Neuronal stem cell (in vitro differentiated cells): ENCODE data around the gene UBL3.

Experiments used
- DNase-seq: peaks from one replicate; pipeline ENCODE4 v3.0.0-alpha.2; 2013; ENCODE audit warnings: low spot score
- H2AFZ ChIP-seq: one replicate; pipeline ENCODE4 v1.6.1; 2013; ENCODE audit warnings: mild to moderate bottlenecking, low read length, inconsistent platforms
- H2AK5ac ChIP-seq: 2 replicates; pipeline ENCODE4 v1.6.1; 2013; ENCODE audit warnings: low read depth, mild to moderate bottlenecking, inconsistent platforms, low read length, moderate library complexity, mixed read lengths
- H2BK120ac ChIP-seq: 2 replicates; pipeline ENCODE4 v1.6.1; 2013; ENCODE audit warnings: low read depth, mild to moderate bottlenecking, inconsistent platforms, low read length, moderate library complexity, mixed read lengths
- H2BK12ac ChIP-seq: one replicate; pipeline ENCODE4 v1.6.1; 2013; ENCODE audit warnings: low read length, inconsistent platforms
- H2BK15ac ChIP-seq: 2 replicates; pipeline ENCODE4 v1.6.1; 2013; ENCODE audit warnings: mild to moderate bottlenecking, low read length, inconsistent platforms, mixed read lengths
- H2BK5ac ChIP-seq: one replicate; pipeline ENCODE4 v1.6.1; 2013; ENCODE audit warnings: inconsistent platforms, mild to moderate bottlenecking, low read length, moderate library complexity
- H3K14ac ChIP-seq: one replicate; pipeline ENCODE4 v1.6.1; 2013; ENCODE audit warnings: low read length, inconsistent platforms
- H3K18ac ChIP-seq: 2 replicates; pipeline ENCODE4 v1.6.1; 2013; ENCODE audit warnings: low read length, inconsistent platforms
- H3K23ac ChIP-seq: 2 replicates; pipeline ENCODE4 v1.6.1; 2013; ENCODE audit warnings: low read depth, mild to moderate bottlenecking, mixed read lengths, low read length, inconsistent platforms; ENCODE audit not compliant: poor library complexity
- H3K27ac ChIP-seq: replicated peaks from 3 replicates; pipeline ENCODE4 v1.5.1; 2013; ENCODE audit warnings: low read length, inconsistent platforms
- H3K27me3 ChIP-seq, 3 experiments: 2 replicates each; pipeline ENCODE4 v1.6.1; 2013; ENCODE audit warnings: low read length in 3 of 3, mild to moderate bottlenecking in 2 of 3, inconsistent platforms in 1 of 3, low read depth in 1 of 3, mixed read lengths in 1 of 3, moderate library complexity in 1 of 3; ENCODE audit not compliant: control insufficient read depth in 3 of 3, insufficient read depth in 3 of 3
- H3K36me3 ChIP-seq, 2 donors: replicated peaks in 1 of 2; 2 replicates each; pipeline ENCODE4 v1.6.1; 2013; ENCODE audit warnings: low read length in 2 of 2; ENCODE audit not compliant: control insufficient read depth in 2 of 2, insufficient read depth in 2 of 2
- H3K4ac ChIP-seq: 2 replicates; pipeline ENCODE4 v1.6.1; 2013; ENCODE audit warnings: inconsistent platforms, mild to moderate bottlenecking, low read length, moderate library complexity
- H3K4me1 ChIP-seq, 2 donors: 1 replicate in 1 of 2; 2 replicates in 1 of 2; pipeline ENCODE4 v1.6.1; 2013; ENCODE audit warnings: low read length in 2 of 2, low read depth in 1 of 2; ENCODE audit not compliant: control insufficient read depth in 2 of 2, insufficient read depth in 1 of 2
- H3K4me2 ChIP-seq: one replicate; pipeline ENCODE4 v1.6.1; 2013; ENCODE audit warnings: mild to moderate bottlenecking, low read length, inconsistent platforms; ENCODE audit not compliant: insufficient read depth, poor library complexity, severe bottlenecking
- H3K4me3 ChIP-seq, 2 donors: 2 replicates each; pipeline ENCODE4 v1.5.1; 2013; ENCODE audit warnings: low read length in 2 of 2, mild to moderate bottlenecking in 2 of 2, inconsistent platforms in 1 of 2, moderate library complexity in 1 of 2
- H3K79me1 ChIP-seq: one replicate; pipeline ENCODE4 v1.6.1; 2013; ENCODE audit warnings: low read depth, mild to moderate bottlenecking, inconsistent platforms, low read length, moderate library complexity
- H3K9ac ChIP-seq: one replicate; pipeline ENCODE4 v1.6.1; 2013; ENCODE audit warnings: mild to moderate bottlenecking, low read depth, low read length, inconsistent platforms; ENCODE audit not compliant: poor library complexity
- H3K9me3 ChIP-seq, 2 donors: replicated peaks in 1 of 2; 2 replicates each; pipeline versions ENCODE3 to v1.6.1; 2013; ENCODE audit warnings: low read length in 2 of 2, mild to moderate bottlenecking in 2 of 2, inconsistent platforms in 1 of 2, low read depth in 1 of 2, mixed read lengths in 1 of 2, moderate library complexity in 1 of 2; ENCODE audit not compliant: control insufficient read depth in 2 of 2, insufficient read depth in 1 of 2
- H4K8ac ChIP-seq: one replicate; pipeline ENCODE4 v1.6.1; 2013; ENCODE audit warnings: low read depth, mild to moderate bottlenecking, inconsistent platforms, low read length, moderate library complexity
- H4K91ac ChIP-seq: one replicate; pipeline ENCODE4 v1.6.1; 2013; ENCODE audit warnings: low read length, low read depth, mild to moderate bottlenecking, inconsistent platforms; ENCODE audit not compliant: poor library complexity
- WGBS, 2 donors: extraction: QIAGEN DNeasy Blood & Tissue Kit; methylation state at CpG; one replicate each; pipeline ENCODE4 v1.1.7; 2013; ENCODE audit warnings: missing lambda C conversion rate in 2 of 2, mixed read lengths in 1 of 2; ENCODE audit not compliant: insufficient read length in 2 of 2, insufficient replicate concordance in 1 of 2; ENCODE audit errors: extremely low coverage in 2 of 2; 5-methylcytosine and 5-hydroxymethylcytosine counted together

Gene UBL3

GRCh38 chr13:29868581-29868980, 18.2 kb upstream of the UBL3 start:
- Histone ChIP-seq H3K36me3 (no peaks in the 10 kb centered on the region), H3K79me1 (no peaks in the 10 kb centered on the region), H2AK5ac (no peak overlapping the region), H3K9ac (no peak overlapping the region), H3K4ac (no peak overlapping the region), H3K23ac (no peak overlapping the region), H3K27me3 (peaks cover 0 to 4% (median 0%) of the 10 kb centered on the region in 3 experiments), H2BK5ac (no peak overlapping the region), H3K9me3 (no peaks in the 10 kb centered on the region), H3K4me1 (no peaks in the 10 kb centered on the region), H4K8ac (no peak overlapping the region), H2AFZ (no peak overlapping the region), H3K4me3 (no peak overlapping the region), H3K4me2 (no peak overlapping the region), H3K27ac (no peak overlapping the region), H4K91ac (no peak overlapping the region), H2BK15ac (no peak overlapping the region), H2BK12ac (no peak overlapping the region), H3K18ac (no peak overlapping the region), H3K14ac (no peak overlapping the region), H2BK120ac (no peak overlapping the region)
- DNase-seq, result no peak
- no CpG with 5 or more reads among the region's 7 CpGs for WGBS, 2 donors

- H3K14ac ChIP-seq, result no peak overlapping the region
- H2BK5ac ChIP-seq, result no peak overlapping the region
- no peak overlapping the region for H3K23ac ChIP-seq
- H4K8ac ChIP-seq, result no peak overlapping the region
- no peak overlapping the region for H3K4me2 ChIP-seq
- H3K9me3 ChIP-seq, result no peaks in the 10 kb centered on the region
- no peak for DNase-seq
- H2AK5ac ChIP-seq, result no peak overlapping the region
- H3K18ac ChIP-seq, result no peak overlapping the region
- no CpG with 5 or more reads among the region's 6 CpGs for WGBS, 2 donors
- no peak overlapping the region for H2BK15ac ChIP-seq
- no peaks in the 10 kb centered on the region for H3K36me3 ChIP-seq
- no peaks in the 10 kb centered on the region for H3K4me1 ChIP-seq
- H3K4me3 ChIP-seq, result no peak overlapping the region
- H4K91ac ChIP-seq, result no peak overlapping the region
- H2BK120ac ChIP-seq, result no peak overlapping the region
- H3K79me1 ChIP-seq, result no peaks in the 10 kb centered on the region
- H3K27me3 ChIP-seq, result peaks cover 0 to 4% (median 0%) of the 10 kb centered on the region in 3 experiments
- no peak overlapping the region for H2BK12ac ChIP-seq
- no peak overlapping the region for H3K27ac ChIP-seq
- no peak overlapping the region for H2AFZ ChIP-seq
- H3K4ac ChIP-seq, result no peak overlapping the region
- no peak overlapping the region for H3K9ac ChIP-seq
These were observed 15.5 kb upstream of the UBL3 start for GRCh38 chr13:29865934-29866333.

GRCh38 chr13:29861694-29862110, 11.3 kb upstream of the UBL3 start:
- no peak overlapping the region for H3K4ac ChIP-seq
- no peak for DNase-seq
- H3K4me3 ChIP-seq, result no peak overlapping the region
- H3K14ac ChIP-seq, result no peak overlapping the region
- no peak overlapping the region for H3K18ac ChIP-seq
- H3K79me1 ChIP-seq, result no peaks in the 10 kb centered on the region
- no peaks in the 10 kb centered on the region for H3K36me3 ChIP-seq
- no peak overlapping the region for H4K91ac ChIP-seq
- no peak overlapping the region for H3K27ac ChIP-seq
- no CpG with 5 or more reads among the region's 8 CpGs for WGBS, 2 donors
- no peak overlapping the region for H2BK5ac ChIP-seq
- no peak overlapping the region for H2BK12ac ChIP-seq
- no peaks in the 10 kb centered on the region for H3K9me3 ChIP-seq
- no peak overlapping the region for H2BK15ac ChIP-seq
- H3K4me2 ChIP-seq, result no peak overlapping the region
- H2AFZ ChIP-seq, result no peak overlapping the region
- H3K23ac ChIP-seq, result no peak overlapping the region
- H3K9ac ChIP-seq, result no peak overlapping the region
- peaks cover 0 to 4% (median 0%) of the 10 kb centered on the region in 3 experiments for H3K27me3 ChIP-seq
- no peak overlapping the region for H2AK5ac ChIP-seq
- H3K4me1 ChIP-seq, result no peaks in the 10 kb centered on the region
- no peak overlapping the region for H4K8ac ChIP-seq
- H2BK120ac ChIP-seq, result no peak overlapping the region

- Histone ChIP-seq H2AK5ac (no peak overlapping the region), H3K23ac (no peak overlapping the region), H3K27me3 (no peaks in the 10 kb centered on the region), H2BK120ac (no peak overlapping the region), H2BK15ac (no peak overlapping the region), H4K91ac (no peak overlapping the region), H3K18ac (no peak overlapping the region), H3K36me3 (no peaks in the 10 kb centered on the region), H3K9me3 (no peaks in the 10 kb centered on the region), H2BK5ac (no peak overlapping the region), H3K4ac (no peak overlapping the region), H2AFZ (no peak overlapping the region), H3K4me1 (peaks cover 0 to 3% of the 10 kb centered on the region in 2 donors), H3K27ac (no peak overlapping the region), H3K79me1 (no peaks in the 10 kb centered on the region), H3K9ac (no peak overlapping the region), H3K14ac (no peak overlapping the region), H4K8ac (no peak overlapping the region), H3K4me2 (no peak overlapping the region), H3K4me3 (no peak overlapping the region), H2BK12ac (no peak overlapping the region)
- DNase-seq, result no peak
- no CpG with 5 or more reads among the region's 4 CpGs for WGBS, 2 donors
These were observed 9.6 kb upstream of the UBL3 start for GRCh38 chr13:29859971-29860370.
